HepG2 (cell line): ENCODE measurements around the gene RELB. TPM values are rescaled to one million over a fixed set of nuclear protein-coding genes. Genes with fewer than 3 reads are reported as not detected.

Experiments
- ATAC-seq: fragments of 200-7000 bp; cut with Tn5 transposase; 3 replicates; pipeline ENCODE4 v1.9.1; 2020; ENCODE audit warnings: mild to moderate bottlenecking, moderate library complexity
- BruUV-seq: library from RNA; stranded (reverse); fragments of 400-500 nt; replicated peaks from 2 replicates; lab custom pipeline; 2021; lab: Mats Ljungman, UMichigan
- CTCF ChIA-PET: fragments of 300-600 bp; formaldehyde crosslinking; extraction: SDS; loops from one replicate; lab custom pipeline; 2021; ENCODE audit warnings: low total read pairs, inconsistent platforms, low intra/inter-chr PET ratio; lab: Yijun Ruan, JAX
- POLR2A ChIA-PET: fragments of 350-600 bp; sonication (Branson Sonifier 250); formaldehyde crosslinking; loops from one replicate; lab custom pipeline; 2020; ENCODE audit warnings: antibody characterized with exemption, inconsistent platforms; lab: Yijun Ruan, JAX
- DNase-seq: peaks from one replicate; pipeline ENCODE4 v3.0.0-alpha.2; 2015; ENCODE audit warnings: low spot score
- FAIRE-seq: peaks from 3 replicates; lab custom pipeline; 2011; peaks lifted over from hg19 to GRCh38; lab: Jason Lieb, UNC
- H2AFZ ChIP-seq: one replicate; pipeline ENCODE4 v1.6.1; 2011; ENCODE audit warnings: low read length, inconsistent platforms
- H3K27ac ChIP-seq: fragments of 300-600 bp; 3 replicates; pipeline ENCODE4 v1.8.0; 2011; ENCODE audit warnings: mixed run types, mild to moderate bottlenecking, mixed read lengths, low read length, inconsistent platforms; ENCODE audit not compliant: insufficient read depth; ENCODE audit errors: extremely low read length
- H3K27me3 ChIP-seq, 2 experiments: fragments of 200-600 bp in 1 of 2; 2 replicates in 1 of 2; 3 replicates in 1 of 2; pipeline versions ENCODE4 v1.6.0 to v1.8.0; 2011; ENCODE audit warnings: low read length in 2 of 2, mild to moderate bottlenecking in 2 of 2, moderate library complexity in 2 of 2, inconsistent platforms in 1 of 2; ENCODE audit not compliant: insufficient read depth in 2 of 2, control insufficient read depth in 1 of 2
- H3K36me3 ChIP-seq, 2 experiments: fragments of 200-600 bp in 1 of 2; replicated peaks in 1 of 2; 2 replicates in 1 of 2; 3 replicates in 1 of 2; pipeline versions ENCODE4 v1.5.1 to v1.8.0; 2011; ENCODE audit warnings: low read length in 2 of 2, inconsistent platforms in 1 of 2; ENCODE audit not compliant: insufficient read depth in 2 of 2, control insufficient read depth in 1 of 2
- H3K4me1 ChIP-seq: 2 replicates; pipeline ENCODE4 v1.5.1; 2012; ENCODE audit warnings: low read length, inconsistent platforms; ENCODE audit not compliant: insufficient read depth
- H3K4me2 ChIP-seq: 2 replicates; pipeline ENCODE4 v1.6.0; 2011; ENCODE audit warnings: low read depth, low read length, inconsistent platforms
- H3K4me3 ChIP-seq, 3 experiments: fragments of 200-600 bp in 1 of 3; sonication (generic), shearing (Covaris generic) in 1 of 3; replicated peaks in 1 of 3; 2 replicates each; pipeline ENCODE4 v1.5.1; 2011 to 2016; ENCODE audit warnings: low read length in 3 of 3, inconsistent platforms in 2 of 3, low read depth in 2 of 3, mild to moderate bottlenecking in 2 of 3, control low read depth in 1 of 3, mixed read lengths in 1 of 3; ENCODE audit not compliant: insufficient read depth in 1 of 3
- H3K79me2 ChIP-seq: one replicate; pipeline ENCODE4 v1.6.1; 2011; ENCODE audit warnings: low read length, inconsistent platforms; ENCODE audit not compliant: insufficient read depth
- H3K9ac ChIP-seq: 2 replicates; pipeline ENCODE4 v1.6.0; 2011; ENCODE audit warnings: mild to moderate bottlenecking, low read depth, low read length, inconsistent platforms; ENCODE audit not compliant: insufficient read depth
- H3K9me3 ChIP-seq: 2 replicates; pipeline ENCODE4 v1.5.1; 2012; ENCODE audit warnings: mild to moderate bottlenecking, low read length
- H4K20me1 ChIP-seq: 2 replicates; pipeline ENCODE4 v1.6.0; 2011; ENCODE audit warnings: inconsistent platforms, mild to moderate bottlenecking, low read length, moderate library complexity; ENCODE audit not compliant: insufficient read depth
- AGO1 ChIP-seq: fragments of 200-400 bp; formaldehyde crosslinking; IDR thresholded peaks from 2 replicates; pipeline ENCODE4 v1.6.1; 2017; ENCODE audit warnings: mild to moderate bottlenecking, low read depth, low read length, moderate library complexity; ENCODE audit not compliant: poor library complexity, severe bottlenecking
- AGO2 ChIP-seq: fragments of 200-400 bp; formaldehyde crosslinking; optimal IDR thresholded peaks from 2 replicates; pipeline ENCODE3; 2017; ENCODE audit warnings: mild to moderate bottlenecking, low read depth, low read length, moderate library complexity
- NKX3-1 ChIP-seq: sonication (generic); formaldehyde crosslinking; IDR thresholded peaks from 2 replicates; pipeline ENCODE4 v1.5.0; 2020; ENCODE audit warnings: missing genetic modification reagents
- RBFOX2 ChIP-seq: fragments of 200-400 bp; formaldehyde crosslinking; IDR thresholded peaks from 2 replicates; pipeline ENCODE4 v1.6.1; 2017; ENCODE audit warnings: low read depth, mild to moderate bottlenecking, low read length
- STAT5B ChIP-seq: sonication (generic); formaldehyde crosslinking; IDR thresholded peaks from 2 replicates; pipeline ENCODE4 v1.4.0; 2020; ENCODE audit warnings: missing genetic modification reagents
- TMF1 ChIP-seq: sonication (generic); formaldehyde crosslinking; IDR thresholded peaks from 2 replicates; pipeline ENCODE4 v1.8.1; 2022; ENCODE audit warnings: low read depth, missing genetic modification reagents
- WGBS: methylation state at CpG from one replicate; pipeline ENCODE4 v1.1.6; 2017; ENCODE audit warnings: low lambda C conversion rate; 5-methylcytosine and 5-hydroxymethylcytosine counted together
- in situ Hi-C: cut with HindIII; loops from 2 replicates; pipeline ENCODE4 v1.10.0; 2017; ENCODE audit warnings: low pct_unique_long_range_greater_than_20kb; ENCODE audit not compliant: extremely low pct_ligation_motif_present
- intact Hi-C: fragments of 100-400 bp; cut with micrococcal nuclease; formaldehyde crosslinking; loops from one replicate; pipeline ENCODE4 v1.10.0; 2022; ENCODE audit not compliant: unreplicated experiment
- polyA plus RNA-seq, 8 experiments: library from polyadenylated mRNA; depleted of rRNA in 3 of 8; stranded (reverse) in 7 of 8; unstranded in 1 of 8; fragments of >200 nt; fragmentation: Illumina TruSeq in 4 of 8; extraction: Trizol in 4 of 8; gene quantifications; 2 replicates each; pipeline versions ENCODE4 v1.2.1 to v1.2.3, GENCODE V29; 2011 to 2016; ENCODE audit warnings: low read depth in 4 of 8, missing spikeins in 1 of 8, mixed read lengths in 1 of 8; ENCODE audit not compliant: insufficient read depth in 1 of 8
- total RNA-seq, 5 experiments: library from RNA; depleted of rRNA; stranded (reverse); fragments of >200 nt; fragmentation: Illumina TruSeq; extraction: Trizol; gene quantifications; 2 replicates each; pipeline ENCODE4 v1.2.3, GENCODE V29; 2016; ENCODE audit warnings: low read depth in 1 of 5
- TF ChIP-seq, protein P1 (sequence below): sonication (generic); formaldehyde crosslinking; IDR thresholded peaks from 2 replicates; pipeline ENCODE4 v1.4.0; 2020; ENCODE audit warnings: missing genetic modification reagents, borderline replicate concordance
- TF ChIP-seq, protein P2 (sequence below): sonication (generic); formaldehyde crosslinking; IDR thresholded peaks from 2 replicates; pipeline ENCODE4 v1.5.0; 2020; ENCODE audit warnings: mild to moderate bottlenecking, missing genetic modification reagents
- TF ChIP-seq, protein P3 (sequence below): IDR thresholded peaks from 2 replicates; pipeline ENCODE4 v1.6.1; 2016

The RELB gene
- total and polyA plus RNA-seq, 2 of the 13 experiments (the other 11 are each of a cell fraction or from before 2014, with no cell fraction given) = 1.9 to 3.5 TPM

DNA sequence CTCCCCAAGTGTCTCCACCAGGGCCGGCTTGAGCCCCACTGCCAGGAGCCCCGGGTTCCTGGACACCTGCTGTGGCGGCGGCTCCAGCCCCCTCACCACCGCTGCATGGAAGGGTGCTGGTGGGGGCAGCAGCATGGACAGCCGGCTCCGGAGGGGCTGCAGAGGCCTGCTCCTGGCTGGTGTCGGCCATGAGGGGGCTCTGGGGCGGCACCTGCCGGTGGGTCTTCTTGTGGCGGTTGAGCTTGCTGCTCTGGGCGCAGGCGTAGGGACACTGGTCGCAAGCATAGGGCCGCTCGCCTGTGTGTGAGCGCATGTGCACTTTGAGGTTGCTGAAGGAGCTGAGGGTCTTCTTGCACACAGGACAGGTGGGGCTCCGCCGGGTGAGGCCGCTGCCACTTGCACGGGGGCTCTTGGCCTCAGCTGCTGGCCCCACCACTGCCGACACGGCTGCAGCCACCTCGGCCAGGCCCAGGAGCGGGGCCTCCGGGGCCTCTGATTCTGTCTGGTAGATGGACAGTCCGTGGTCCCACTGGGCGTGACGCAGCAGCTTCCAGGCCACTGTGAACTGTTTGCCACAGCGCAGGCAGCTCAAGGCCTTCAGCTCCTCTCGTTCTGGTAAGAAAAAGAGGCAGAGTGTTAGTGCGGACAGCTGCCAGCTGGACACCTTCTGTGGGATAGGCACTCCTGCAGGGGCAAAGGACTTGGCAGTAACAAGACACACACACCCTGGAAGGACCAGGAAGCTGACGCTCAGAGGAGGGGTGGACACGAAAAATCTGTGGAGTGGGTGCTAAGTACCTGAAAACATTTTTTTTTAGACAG lies 70.9 kb downstream of the RELB start:
- intact Hi-C loops = no loop called here
- peaks cover 20 to 32% of the 10 kb centered on the region in 2 experiments; a peak in 4 of 5 replicates for H3K36me3 ChIP-seq
- no peak overlapping the region for H3K9ac ChIP-seq
- peaks cover 16% of the 10 kb centered on the region for H3K4me1 ChIP-seq
- ChIA-PET CTCF (no interaction called here), POLR2A (interaction anchor here (0.5 kb wide), 1 partner anchor 137 kb away, joined by 4 read pairs; no protein-coding TSS in a partner anchor)
- FAIRE-seq = no peak
- TF ChIP-seq STAT5B (no peak), NKX3-1 (CRISPR knock-in tag) (no peak), TMF1 (CRISPR knock-in tag) (no peak), AGO1 (peak; percentile 11), AGO2 (peak; percentile 30), RBFOX2 (peak; percentile 47)
- TF ChIP-seq, protein P1, sequence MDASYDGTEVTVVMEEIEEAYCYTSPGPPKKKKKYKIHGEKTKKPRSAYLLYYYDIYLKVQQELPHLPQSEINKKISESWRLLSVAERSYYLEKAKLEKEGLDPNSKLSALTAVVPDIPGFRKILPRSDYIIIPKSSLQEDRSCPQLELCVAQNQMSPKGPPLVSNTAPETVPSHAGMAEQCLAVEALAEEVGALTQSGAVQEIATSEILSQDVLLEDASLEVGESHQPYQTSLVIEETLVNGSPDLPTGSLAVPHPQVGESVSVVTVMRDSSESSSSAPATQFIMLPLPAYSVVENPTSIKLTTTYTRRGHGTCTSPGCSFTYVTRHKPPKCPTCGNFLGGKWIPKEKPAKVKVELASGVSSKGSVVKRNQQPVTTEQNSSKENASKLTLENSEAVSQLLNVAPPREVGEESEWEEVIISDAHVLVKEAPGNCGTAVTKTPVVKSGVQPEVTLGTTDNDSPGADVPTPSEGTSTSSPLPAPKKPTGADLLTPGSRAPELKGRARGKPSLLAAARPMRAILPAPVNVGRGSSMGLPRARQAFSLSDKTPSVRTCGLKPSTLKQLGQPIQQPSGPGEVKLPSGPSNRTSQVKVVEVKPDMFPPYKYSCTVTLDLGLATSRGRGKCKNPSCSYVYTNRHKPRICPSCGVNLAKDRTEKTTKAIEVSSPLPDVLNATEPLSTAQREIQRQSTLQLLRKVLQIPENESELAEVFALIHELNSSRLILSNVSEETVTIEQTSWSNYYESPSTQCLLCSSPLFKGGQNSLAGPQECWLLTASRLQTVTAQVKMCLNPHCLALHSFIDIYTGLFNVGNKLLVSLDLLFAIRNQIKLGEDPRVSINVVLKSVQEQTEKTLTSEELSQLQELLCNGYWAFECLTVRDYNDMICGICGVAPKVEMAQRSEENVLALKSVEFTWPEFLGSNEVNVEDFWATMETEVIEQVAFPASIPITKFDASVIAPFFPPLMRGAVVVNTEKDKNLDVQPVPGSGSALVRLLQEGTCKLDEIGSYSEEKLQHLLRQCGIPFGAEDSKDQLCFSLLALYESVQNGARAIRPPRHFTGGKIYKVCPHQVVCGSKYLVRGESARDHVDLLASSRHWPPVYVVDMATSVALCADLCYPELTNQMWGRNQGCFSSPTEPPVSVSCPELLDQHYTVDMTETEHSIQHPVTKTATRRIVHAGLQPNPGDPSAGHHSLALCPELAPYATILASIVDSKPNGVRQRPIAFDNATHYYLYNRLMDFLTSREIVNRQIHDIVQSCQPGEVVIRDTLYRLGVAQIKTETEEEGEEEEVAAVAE (CRISPR knock-in tag) = no peak
- TF ChIP-seq, protein P2, sequence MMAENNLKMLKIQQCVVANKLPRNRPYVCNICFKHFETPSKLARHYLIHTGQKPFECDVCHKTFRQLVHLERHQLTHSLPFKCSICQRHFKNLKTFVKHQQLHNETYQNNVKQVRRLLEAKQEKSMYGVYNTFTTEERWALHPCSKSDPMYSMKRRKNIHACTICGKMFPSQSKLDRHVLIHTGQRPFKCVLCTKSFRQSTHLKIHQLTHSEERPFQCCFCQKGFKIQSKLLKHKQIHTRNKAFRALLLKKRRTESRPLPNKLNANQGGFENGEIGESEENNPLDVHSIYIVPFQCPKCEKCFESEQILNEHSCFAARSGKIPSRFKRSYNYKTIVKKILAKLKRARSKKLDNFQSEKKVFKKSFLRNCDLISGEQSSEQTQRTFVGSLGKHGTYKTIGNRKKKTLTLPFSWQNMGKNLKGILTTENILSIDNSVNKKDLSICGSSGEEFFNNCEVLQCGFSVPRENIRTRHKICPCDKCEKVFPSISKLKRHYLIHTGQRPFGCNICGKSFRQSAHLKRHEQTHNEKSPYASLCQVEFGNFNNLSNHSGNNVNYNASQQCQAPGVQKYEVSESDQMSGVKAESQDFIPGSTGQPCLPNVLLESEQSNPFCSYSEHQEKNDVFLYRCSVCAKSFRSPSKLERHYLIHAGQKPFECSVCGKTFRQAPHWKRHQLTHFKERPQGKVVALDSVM (CRISPR knock-in tag) = no peak
- TF ChIP-seq, protein P3, sequence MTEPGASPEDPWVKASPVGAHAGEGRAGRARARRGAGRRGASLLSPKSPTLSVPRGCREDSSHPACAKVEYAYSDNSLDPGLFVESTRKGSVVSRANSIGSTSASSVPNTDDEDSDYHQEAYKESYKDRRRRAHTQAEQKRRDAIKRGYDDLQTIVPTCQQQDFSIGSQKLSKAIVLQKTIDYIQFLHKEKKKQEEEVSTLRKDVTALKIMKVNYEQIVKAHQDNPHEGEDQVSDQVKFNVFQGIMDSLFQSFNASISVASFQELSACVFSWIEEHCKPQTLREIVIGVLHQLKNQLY (CRISPR knock-in tag) = no peak
- H4K20me1 ChIP-seq = no peaks in the 10 kb centered on the region
- in situ Hi-C loops = no loop called here
- no peak overlapping the region for H3K4me3 ChIP-seq
- ATAC-seq = no peak
- H2AFZ ChIP-seq = no peak overlapping the region
- 99% methylated on average over 9 of the region's 34 CpGs for WGBS
- DNase-seq = no peak
- no peak overlapping the region for H3K27ac ChIP-seq
- H3K4me2 ChIP-seq = no peak overlapping the region
- H3K79me2 ChIP-seq = no peaks in the 10 kb centered on the region
- H3K9me3 ChIP-seq = no peaks in the 10 kb centered on the region
- H3K27me3 ChIP-seq = no peaks in the 10 kb centered on the region
- no TSS peak for BruUV-seq
